GM10248 (cell line): ENCODE data around the gene ASPHD2.
"Not testable (repeated sequence)": the region's sequence is repeated elsewhere in the genome, so short reads cannot be mapped to it uniquely, and the experiment has no call there.

Source experiments
- CTCF ChIA-PET: fragments of 300-600 bp; sonication (Branson Sonifier 250); formaldehyde crosslinking; extraction: SDS; loops from one replicate; lab custom pipeline; 2021; ENCODE audit warnings: antibody characterized with exemption; lab: Yijun Ruan, JAX
- POLR2A ChIA-PET: fragments of 350-650 bp; sonication (Branson Sonifier 250); formaldehyde crosslinking; extraction: SDS; loops from one replicate; lab custom pipeline; 2020; ENCODE audit warnings: antibody characterized with exemption; lab: Yijun Ruan, JAX
- DNase-seq: peaks from one replicate; pipeline ENCODE4 v3.0.0; 2012; ENCODE audit errors: extremely low spot score
- TF ChIP-seq, protein P1 (sequence below): IDR thresholded peaks from 2 replicates; pipeline ENCODE4 v1.5.1; 2012; ENCODE audit warnings: mild to moderate bottlenecking, low read depth; ENCODE audit errors: extremely low read depth, missing control alignments, control extremely low read depth

ASPHD2 gene

DNA sequence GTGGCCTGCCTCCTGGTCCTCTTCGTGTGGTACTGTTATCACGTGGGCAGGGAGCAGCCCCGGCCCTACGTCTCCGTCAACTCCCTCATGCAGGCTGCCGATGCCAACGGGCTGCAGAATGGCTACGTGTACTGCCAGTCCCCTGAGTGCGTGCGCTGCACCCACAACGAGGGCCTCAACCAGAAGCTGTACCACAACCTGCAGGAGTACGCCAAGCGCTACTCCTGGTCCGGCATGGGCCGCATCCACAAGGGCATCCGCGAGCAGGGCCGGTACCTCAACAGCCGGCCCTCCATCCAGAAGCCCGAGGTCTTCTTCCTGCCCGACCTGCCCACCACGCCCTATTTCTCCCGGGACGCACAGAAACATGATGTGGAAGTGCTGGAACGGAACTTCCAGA lies 4.7 kb downstream of the ASPHD2 start:
- POLR2A ChIA-PET = no interaction called here

DNA sequence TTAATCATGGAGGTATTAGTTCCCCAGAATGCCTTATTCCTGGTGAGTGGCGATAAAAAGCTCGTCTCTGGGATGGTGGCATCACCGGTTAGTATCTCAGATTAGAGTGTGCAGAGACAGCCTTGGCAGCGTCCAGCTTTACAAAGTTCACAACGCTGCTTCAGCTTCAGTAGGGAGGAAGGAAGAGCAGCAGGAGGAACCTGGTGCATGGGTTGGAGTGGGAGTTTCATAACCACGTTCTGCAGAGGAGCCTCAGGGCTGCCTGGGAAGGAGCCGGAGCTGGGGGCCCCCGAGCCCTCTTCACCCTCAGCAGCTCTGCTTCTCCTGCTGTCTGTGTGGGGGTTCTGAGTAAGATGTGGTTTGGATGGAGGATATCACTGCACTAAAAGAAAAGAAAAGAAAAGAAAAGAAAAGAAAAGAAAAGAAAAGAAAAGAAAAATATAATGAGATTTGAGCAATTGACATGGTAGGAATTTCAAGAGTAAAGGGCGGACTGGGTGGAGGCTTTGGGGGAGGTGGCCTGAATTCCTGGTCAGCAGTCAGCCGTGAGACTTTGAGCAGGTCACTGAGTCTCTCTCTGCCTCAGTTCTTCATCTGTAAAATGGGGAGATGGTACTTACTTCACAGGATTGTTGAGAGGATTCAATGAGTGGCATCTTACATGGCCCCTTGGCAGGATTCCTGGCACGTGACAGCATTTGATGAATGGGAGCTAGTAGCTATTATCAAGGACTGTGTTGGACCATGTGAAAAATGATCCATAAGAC lies 6.5 kb downstream of the ASPHD2 start:
- POLR2A ChIA-PET = interaction anchor here (0.5 kb wide), 1 partner anchor 66 kb away, joined by 3 read pairs; no protein-coding TSS in a partner anchor
- TF ChIP-seq, protein P1, sequence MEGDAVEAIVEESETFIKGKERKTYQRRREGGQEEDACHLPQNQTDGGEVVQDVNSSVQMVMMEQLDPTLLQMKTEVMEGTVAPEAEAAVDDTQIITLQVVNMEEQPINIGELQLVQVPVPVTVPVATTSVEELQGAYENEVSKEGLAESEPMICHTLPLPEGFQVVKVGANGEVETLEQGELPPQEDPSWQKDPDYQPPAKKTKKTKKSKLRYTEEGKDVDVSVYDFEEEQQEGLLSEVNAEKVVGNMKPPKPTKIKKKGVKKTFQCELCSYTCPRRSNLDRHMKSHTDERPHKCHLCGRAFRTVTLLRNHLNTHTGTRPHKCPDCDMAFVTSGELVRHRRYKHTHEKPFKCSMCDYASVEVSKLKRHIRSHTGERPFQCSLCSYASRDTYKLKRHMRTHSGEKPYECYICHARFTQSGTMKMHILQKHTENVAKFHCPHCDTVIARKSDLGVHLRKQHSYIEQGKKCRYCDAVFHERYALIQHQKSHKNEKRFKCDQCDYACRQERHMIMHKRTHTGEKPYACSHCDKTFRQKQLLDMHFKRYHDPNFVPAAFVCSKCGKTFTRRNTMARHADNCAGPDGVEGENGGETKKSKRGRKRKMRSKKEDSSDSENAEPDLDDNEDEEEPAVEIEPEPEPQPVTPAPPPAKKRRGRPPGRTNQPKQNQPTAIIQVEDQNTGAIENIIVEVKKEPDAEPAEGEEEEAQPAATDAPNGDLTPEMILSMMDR = no peak
- CTCF ChIA-PET = interaction anchor here (1.1 to 1.6 kb wide), 3 partner anchors 15 to 44 kb away, joined by 3 to 6 read pairs (median 6); no protein-coding TSS in a partner anchor
- DNase-seq = no peak

More for the DNA sequence above, 4.7 kb downstream of the ASPHD2 start:
- DNase-seq = no peak
- CTCF ChIA-PET = no interaction called here
- TF ChIP-seq, protein P1 = no peak

DNA sequence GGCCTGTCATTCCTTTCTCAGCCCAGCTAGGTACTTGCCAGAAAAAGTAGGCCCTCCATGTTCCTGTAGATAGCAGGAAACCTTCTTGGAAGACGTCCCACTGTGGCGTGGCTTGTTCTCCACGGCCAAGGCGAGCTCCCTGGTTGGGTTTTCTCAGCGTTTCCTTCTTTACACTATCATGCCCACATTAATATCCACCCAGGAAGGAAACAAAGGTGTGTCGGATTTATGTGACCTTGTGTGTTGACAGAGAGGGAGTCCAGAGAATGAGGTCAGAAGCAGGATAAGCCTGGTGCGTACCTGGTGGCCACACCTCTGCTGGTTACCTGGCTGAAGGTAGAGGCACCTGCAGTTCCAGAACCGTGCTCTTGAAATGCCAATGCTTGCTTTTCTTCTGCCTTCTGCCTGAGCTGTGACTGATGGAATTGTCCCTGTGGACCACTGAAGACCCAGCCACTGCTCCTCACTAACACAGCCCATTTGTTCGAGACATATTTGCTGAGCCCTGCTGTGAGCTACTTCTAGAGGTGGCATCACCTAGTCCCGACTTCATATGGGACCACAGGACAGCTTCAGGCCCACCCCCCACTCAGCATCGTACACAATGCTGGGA lies 7.9 kb downstream of the ASPHD2 start:
- ChIA-PET POLR2A (no interaction called here), CTCF (no interaction called here)
- TF ChIP-seq, protein P1 = no peak
- no peak for DNase-seq

DNA sequence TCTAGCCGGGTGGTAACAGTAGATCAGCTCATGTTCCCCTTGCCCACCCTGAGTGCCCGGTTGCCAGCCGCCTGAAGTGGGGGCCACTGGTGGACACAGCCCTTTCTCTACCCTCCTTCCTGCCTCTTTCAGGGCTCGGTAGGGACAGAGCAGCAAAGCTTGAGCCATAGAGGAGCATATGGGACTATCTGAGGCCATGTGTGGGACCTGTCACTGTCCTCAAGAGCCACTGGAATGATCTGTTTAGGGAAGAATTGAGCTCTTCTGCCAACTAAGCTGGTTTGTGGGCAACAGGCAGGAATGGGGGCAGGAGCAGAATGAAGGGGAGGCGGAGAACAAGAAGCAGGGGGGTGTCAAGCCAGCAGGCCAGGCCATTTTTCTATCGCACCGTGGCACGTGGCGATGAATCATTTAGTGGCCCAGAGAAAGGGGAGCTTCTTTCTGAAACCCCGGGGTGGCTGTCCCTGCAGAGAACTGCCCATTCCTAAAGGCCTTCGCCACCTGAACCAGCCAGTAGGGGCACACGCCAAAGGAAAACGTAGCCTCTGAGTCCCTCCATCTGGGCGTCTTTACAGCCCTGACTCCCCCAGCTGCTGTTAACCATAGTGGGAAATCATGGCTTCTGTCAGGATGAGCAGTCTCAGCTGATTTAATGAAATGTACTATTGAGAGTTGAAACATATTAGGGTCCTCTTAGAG lies 8.8 kb downstream of the ASPHD2 start:
- POLR2A ChIA-PET = no interaction called here
- TF ChIP-seq, protein P1 = no peak
- DNase-seq = no peak
- CTCF ChIA-PET = interaction anchor here (1.3 to 1.5 kb wide), 2 partner anchors 13 to 73 kb away, joined by 3 to 4 read pairs; no protein-coding TSS in a partner anchor

DNA sequence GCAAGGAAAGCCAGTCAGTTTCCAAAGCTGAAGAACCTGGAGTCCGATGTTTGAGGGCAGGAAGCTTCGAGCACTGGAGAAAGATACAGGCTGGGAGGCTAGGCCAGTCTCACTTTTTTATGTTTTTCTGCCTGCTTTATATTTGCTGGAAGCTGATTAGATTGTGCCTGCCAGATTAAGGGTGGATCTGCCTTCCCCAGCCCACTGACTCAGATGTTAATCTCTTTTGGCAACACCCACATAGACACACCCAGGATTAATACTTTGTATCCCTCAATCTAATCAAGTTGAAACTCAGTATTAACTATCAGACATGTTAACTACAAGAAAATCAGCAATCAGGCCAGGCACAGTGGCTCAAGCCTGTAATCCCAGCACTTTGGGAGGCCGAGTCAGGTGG lies 9.7 kb downstream of the ASPHD2 start:
- POLR2A ChIA-PET, DNase-seq: not testable (repeated sequence)
- CTCF ChIA-PET = interaction anchor here (1.3 to 1.5 kb wide), 2 partner anchors 14 to 74 kb away, joined by 3 to 4 read pairs; no protein-coding TSS in a partner anchor

DNA sequence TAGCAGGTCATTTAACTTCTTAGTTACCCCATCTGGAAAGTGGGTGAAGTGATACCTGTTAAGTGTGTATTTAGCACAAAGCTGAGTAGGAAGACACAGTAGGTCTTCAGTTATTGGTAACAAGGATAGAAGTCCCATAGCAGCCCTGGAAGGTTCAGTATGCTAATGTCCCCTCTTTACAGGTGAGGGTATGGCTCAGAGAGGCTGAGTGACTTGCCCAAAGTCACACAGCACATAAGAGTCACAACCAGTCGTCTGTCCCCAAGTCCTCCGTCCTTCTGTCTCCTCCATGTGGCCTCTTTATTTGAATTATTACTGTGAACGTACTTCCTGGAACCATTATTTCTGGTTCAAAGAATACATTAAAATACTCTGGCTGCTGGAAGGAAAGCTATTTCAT lies 10.5 kb downstream of the ASPHD2 start:
- POLR2A ChIA-PET = no interaction called here
- CTCF ChIA-PET = interaction anchor here (0.9 to 1.3 kb wide), 3 partner anchors 8 to 75 kb away, joined by 3 to 4 read pairs (median 3); no protein-coding TSS in a partner anchor
- DNase-seq = no peak
- TF ChIP-seq, protein P1 = no peak
